PC-9 (cell line): ENCODE data around the gene CD81. TPM values are rescaled to one million over a fixed set of nuclear protein-coding genes. Genes with fewer than 3 reads are reported as not detected.
"Not testable (repeated sequence)": the region's sequence is repeated elsewhere in the genome, so short reads cannot be mapped to it uniquely, and the experiment has no call there.

Experiments
- BruUV-seq: library from RNA; stranded (reverse); fragments of 400-500 nt; replicated peaks from 2 replicates; lab custom pipeline; 2021; lab: Mats Ljungman, UMichigan
- CTCF ChIA-PET: fragments of 300-600 bp; sonication (Branson Sonifier 250); formaldehyde crosslinking; loops from one replicate; lab custom pipeline; 2022; ENCODE audit warnings: antibody characterized with exemption; lab: Charles Lee
- POLR2A ChIA-PET: fragments of 300-600 bp; sonication (Branson Sonifier 250); formaldehyde crosslinking; loops from one replicate; lab custom pipeline; 2022; ENCODE audit warnings: antibody characterized with exemption; ENCODE audit not compliant: unreplicated experiment; lab: Charles Lee
- DNase-seq, 2 experiments: peaks; one replicate each; pipeline versions ENCODE4 v3.0.0 to v3.0.0-alpha.2; 2015 to 2022; ENCODE audit warnings: mixed read lengths in 1 of 2
- H2AFZ ChIP-seq: fragments of 200-600 bp; sonication (generic); 2 replicates; pipeline ENCODE4 v1.8.1; 2017; ENCODE audit warnings: antibody characterized with exemption
- H3F3A ChIP-seq: fragments of 200-600 bp; sonication (generic); 2 replicates; pipeline ENCODE4 v1.8.1; 2017; ENCODE audit warnings: antibody characterized with exemption, mild to moderate bottlenecking, low read depth; ENCODE audit not compliant: insufficient read depth
- H3K27ac ChIP-seq: fragments of 200-600 bp; sonication (generic); 2 replicates; pipeline ENCODE4 v1.6.1; 2016; ENCODE audit warnings: mixed run types
- H3K27me3 ChIP-seq: fragments of 200-600 bp; sonication (generic); 2 replicates; pipeline ENCODE4 v1.6.1; 2016; ENCODE audit warnings: low read depth, mixed run types; ENCODE audit not compliant: insufficient read depth
- H3K36me3 ChIP-seq: fragments of 200-600 bp; sonication (generic); 2 replicates; pipeline ENCODE4 v1.6.1; 2016; ENCODE audit warnings: low read depth, mixed run types
- H3K4me1 ChIP-seq: fragments of 200-600 bp; sonication (generic); replicated peaks from 2 replicates; pipeline ENCODE4 v1.6.1; 2016; ENCODE audit warnings: mixed run types; ENCODE audit not compliant: insufficient read depth
- H3K4me2 ChIP-seq: fragments of 200-600 bp; sonication (generic); 2 replicates; pipeline ENCODE4 v1.6.1; 2017; ENCODE audit warnings: mixed run types
- H3K4me3 ChIP-seq: fragments of 200-600 bp; sonication (generic); 2 replicates; pipeline ENCODE4 v1.6.1; 2016; ENCODE audit warnings: mixed run types
- H3K79me2 ChIP-seq: fragments of 200-600 bp; sonication (generic); 2 replicates; pipeline ENCODE4 v1.6.1; 2017; ENCODE audit warnings: low read depth, mixed run types
- H3K9me2 ChIP-seq: fragments of 200-600 bp; sonication (generic); 2 replicates; pipeline ENCODE4 v1.8.1; 2017; ENCODE audit warnings: mild to moderate bottlenecking; ENCODE audit not compliant: insufficient read depth
- H3K9me3 ChIP-seq: fragments of 200-600 bp; sonication (generic); 2 replicates; pipeline ENCODE4 v1.8.1; 2016; ENCODE audit warnings: low read depth; ENCODE audit not compliant: insufficient read depth
- H4K20me1 ChIP-seq: fragments of 200-600 bp; sonication (generic); 2 replicates; pipeline ENCODE4 v1.8.1; 2017; ENCODE audit not compliant: insufficient read depth
- EZH2 ChIP-seq: fragments of 200-600 bp; sonication (generic); IDR thresholded peaks from 2 replicates; pipeline ENCODE4 v1.8.0; 2017; ENCODE audit warnings: antibody characterized with exemption, low read depth
- intact Hi-C: fragments of 100-400 bp; cut with micrococcal nuclease; formaldehyde crosslinking; loops from one replicate; pipeline ENCODE4 v1.10.0; 2022; ENCODE audit not compliant: unreplicated experiment
- total RNA-seq: library from RNA; stranded (reverse); gene quantifications from 2 replicates; pipeline ENCODE4 v1.2.3, GENCODE V29; 2021
- TF ChIP-seq, protein P1 (sequence below): fragments of 200-600 bp; sonication (generic); conservative IDR thresholded peaks from 2 replicates; pipeline ENCODE4 v1.6.1; 2017; ENCODE audit warnings: mixed run types, antibody characterized with exemption, mild to moderate bottlenecking, moderate library complexity

CD81 gene
- total RNA-seq, 1 experiment from 2014 or later, result 180 TPM

DNA sequence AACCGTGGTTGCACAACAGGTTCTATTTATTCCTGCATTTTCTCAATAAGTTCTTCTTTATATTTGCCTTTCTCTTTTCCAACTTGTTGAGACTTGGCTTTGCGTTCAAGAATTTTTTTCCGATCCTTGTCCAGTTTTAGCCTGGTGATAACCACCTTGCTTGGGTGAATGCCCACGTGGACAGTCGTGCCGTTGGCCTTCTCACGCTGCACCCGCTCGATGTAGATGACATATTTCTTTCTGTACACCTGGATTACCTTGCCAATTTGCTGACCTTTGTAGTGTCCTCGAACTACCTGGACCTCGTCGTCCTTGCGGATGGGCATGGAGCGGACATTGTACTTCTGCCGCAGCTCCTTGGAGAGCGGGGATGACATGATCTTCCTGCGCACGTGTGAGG is 41.8 kb upstream of the CD81 start:
- BruUV-seq, H4K20me1 ChIP-seq, H3K9me2 ChIP-seq, H3K9me3 ChIP-seq, H3K4me3 ChIP-seq, H2AFZ ChIP-seq, H3K36me3 ChIP-seq, intact Hi-C loops, CTCF ChIA-PET, H3K27ac ChIP-seq, H3K4me1 ChIP-seq, H3K4me2 ChIP-seq, DNase-seq, POLR2A ChIA-PET, H3F3A ChIP-seq, H3K79me2 ChIP-seq: not testable (repeated sequence)
- H3K27me3 ChIP-seq, result peaks cover 43% of the 10 kb centered on the region

DNA sequence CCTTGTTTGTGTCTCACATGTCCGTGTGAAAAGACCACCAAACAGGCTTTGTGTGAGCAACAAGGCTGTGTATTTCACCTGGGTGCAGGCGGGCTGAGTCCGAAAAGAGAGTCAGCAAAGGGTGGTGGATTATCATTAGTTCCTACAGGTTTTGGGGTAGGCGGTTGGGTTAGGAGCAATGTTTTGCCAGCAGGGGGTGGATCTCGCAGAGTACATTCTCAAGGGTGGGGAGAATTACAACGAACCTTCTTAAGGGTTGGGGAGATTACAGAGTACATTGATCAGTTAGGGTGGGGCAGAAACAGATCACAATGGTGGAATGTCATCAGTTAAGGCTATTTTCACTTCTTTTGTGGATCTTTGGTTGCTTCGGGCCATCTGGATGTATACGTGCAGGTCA is 38.4 kb upstream of the CD81 start:
- CTCF ChIA-PET, result not testable (repeated sequence)

DNA sequence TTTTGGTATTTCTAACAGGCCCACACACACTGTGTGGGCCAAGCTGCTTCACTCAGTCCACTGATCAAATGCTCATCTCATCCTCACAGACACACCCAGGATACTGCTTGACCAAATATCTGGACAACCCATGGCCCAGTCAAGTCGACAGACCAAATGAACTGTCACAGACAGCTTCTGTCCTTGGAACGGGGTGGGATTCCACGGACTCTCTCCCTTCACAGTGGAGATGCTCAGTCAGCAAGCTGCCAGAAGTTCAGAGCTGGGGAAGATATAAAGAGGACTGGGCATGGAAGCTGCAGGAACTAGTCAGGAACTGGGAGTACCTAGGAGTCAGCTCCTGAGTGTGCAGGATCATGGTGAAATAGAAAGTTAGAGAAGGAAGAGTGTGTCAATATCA is 34.6 kb upstream of the CD81 start:
- H4K20me1 ChIP-seq, result no peaks in the 10 kb centered on the region
- H3F3A ChIP-seq, result no peaks in the 10 kb centered on the region
- TF ChIP-seq, protein P1, sequence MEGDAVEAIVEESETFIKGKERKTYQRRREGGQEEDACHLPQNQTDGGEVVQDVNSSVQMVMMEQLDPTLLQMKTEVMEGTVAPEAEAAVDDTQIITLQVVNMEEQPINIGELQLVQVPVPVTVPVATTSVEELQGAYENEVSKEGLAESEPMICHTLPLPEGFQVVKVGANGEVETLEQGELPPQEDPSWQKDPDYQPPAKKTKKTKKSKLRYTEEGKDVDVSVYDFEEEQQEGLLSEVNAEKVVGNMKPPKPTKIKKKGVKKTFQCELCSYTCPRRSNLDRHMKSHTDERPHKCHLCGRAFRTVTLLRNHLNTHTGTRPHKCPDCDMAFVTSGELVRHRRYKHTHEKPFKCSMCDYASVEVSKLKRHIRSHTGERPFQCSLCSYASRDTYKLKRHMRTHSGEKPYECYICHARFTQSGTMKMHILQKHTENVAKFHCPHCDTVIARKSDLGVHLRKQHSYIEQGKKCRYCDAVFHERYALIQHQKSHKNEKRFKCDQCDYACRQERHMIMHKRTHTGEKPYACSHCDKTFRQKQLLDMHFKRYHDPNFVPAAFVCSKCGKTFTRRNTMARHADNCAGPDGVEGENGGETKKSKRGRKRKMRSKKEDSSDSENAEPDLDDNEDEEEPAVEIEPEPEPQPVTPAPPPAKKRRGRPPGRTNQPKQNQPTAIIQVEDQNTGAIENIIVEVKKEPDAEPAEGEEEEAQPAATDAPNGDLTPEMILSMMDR, result no peak
- no peak for TF ChIP-seq EZH2
- ChIA-PET CTCF (no interaction called here), POLR2A (no interaction called here)
- BruUV-seq, result no TSS peak
- H3K79me2 ChIP-seq, result no peaks in the 10 kb centered on the region
- H3K4me3 ChIP-seq, result no peak overlapping the region
- no peaks in the 10 kb centered on the region for H3K9me2 ChIP-seq
- DNase-seq, result no peak
- no peak overlapping the region for H3K4me2 ChIP-seq
- peaks cover 59% of the 10 kb centered on the region for H3K27me3 ChIP-seq
- H3K9me3 ChIP-seq, result no peaks in the 10 kb centered on the region
- no peaks in the 10 kb centered on the region for H3K4me1 ChIP-seq
- intact Hi-C loops, result no loop called here
- H2AFZ ChIP-seq, result no peak overlapping the region
- H3K27ac ChIP-seq, result no peak overlapping the region
- no peaks in the 10 kb centered on the region for H3K36me3 ChIP-seq

More for the DNA sequence above, 38.4 kb upstream of the CD81 start:
- POLR2A ChIA-PET, H3K79me2 ChIP-seq, H3K9me3 ChIP-seq, BruUV-seq, H3K4me1 ChIP-seq, H3F3A ChIP-seq, H3K27ac ChIP-seq, H2AFZ ChIP-seq, H3K9me2 ChIP-seq, H3K4me3 ChIP-seq, H4K20me1 ChIP-seq, H3K36me3 ChIP-seq, DNase-seq, H3K4me2 ChIP-seq, intact Hi-C loops: not testable (repeated sequence)
- H3K27me3 ChIP-seq, result peaks cover 77% of the 10 kb centered on the region

DNA sequence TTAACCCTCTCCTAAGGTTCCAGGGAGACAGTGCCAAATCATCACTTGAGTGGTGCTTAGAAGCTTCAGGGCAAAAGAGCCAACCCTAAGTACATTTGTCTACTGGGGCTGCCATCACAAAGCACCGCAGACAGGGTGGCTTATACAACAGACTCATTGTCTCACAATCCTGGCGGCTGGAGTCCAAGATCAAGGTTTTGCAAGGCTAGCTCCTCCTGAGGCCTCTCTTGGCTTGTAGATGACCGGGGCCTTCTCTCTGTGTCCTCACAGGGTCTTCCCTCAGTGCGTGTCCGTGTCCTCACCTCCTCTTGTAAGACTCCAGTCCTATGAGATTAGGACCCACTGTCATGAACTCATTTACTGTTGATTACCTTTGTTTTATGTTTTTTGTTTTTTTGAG is 34.1 kb upstream of the CD81 start:
- Histone ChIP-seq H3K27ac (no peak overlapping the region), H3K4me1 (no peaks in the 10 kb centered on the region), H3K4me3 (no peak overlapping the region), H3K36me3 (no peaks in the 10 kb centered on the region), H2AFZ (no peak overlapping the region), H3K27me3 (peaks cover 56% of the 10 kb centered on the region), H3F3A (no peaks in the 10 kb centered on the region), H3K9me3 (no peaks in the 10 kb centered on the region), H3K79me2 (no peaks in the 10 kb centered on the region), H4K20me1 (no peaks in the 10 kb centered on the region), H3K9me2 (no peaks in the 10 kb centered on the region), H3K4me2 (no peak overlapping the region)
- TF ChIP-seq, protein P1, result no peak
- no peak for TF ChIP-seq EZH2
- no peak for DNase-seq
- POLR2A ChIA-PET, result no interaction called here
- intact Hi-C loops, result no loop called here
- CTCF ChIA-PET, result no interaction called here
- BruUV-seq, result no TSS peak
